H54 (cell line): Measurements from ENCODE around the gene GFI1.
"Not testable (repeated sequence)": the region's sequence is repeated elsewhere in the genome, so short reads cannot be mapped to it uniquely, and the experiment has no call there.

Experiments used
- DNase-seq: peaks from one replicate; pipeline ENCODE4 v3.0.0; 2011; ENCODE audit warnings: low spot score, mixed read lengths; ENCODE audit not compliant: insufficient read length
- FAIRE-seq: peaks from 3 replicates; lab custom pipeline; 2011; peaks lifted over from hg19 to GRCh38; lab: Jason Lieb, UNC
- POLR2A ChIP-seq: IDR thresholded peaks from 2 replicates; pipeline ENCODE4 v1.6.1; 2011; ENCODE audit warnings: low read depth, mild to moderate bottlenecking, low read length

The GFI1 gene

GRCh38 chr1:92441697-92442342 lies 44.9 kb downstream of the GFI1 start:
- TF ChIP-seq POLR2A, result no peak
- no peak for FAIRE-seq
- DNase-seq, result no peak

DNA sequence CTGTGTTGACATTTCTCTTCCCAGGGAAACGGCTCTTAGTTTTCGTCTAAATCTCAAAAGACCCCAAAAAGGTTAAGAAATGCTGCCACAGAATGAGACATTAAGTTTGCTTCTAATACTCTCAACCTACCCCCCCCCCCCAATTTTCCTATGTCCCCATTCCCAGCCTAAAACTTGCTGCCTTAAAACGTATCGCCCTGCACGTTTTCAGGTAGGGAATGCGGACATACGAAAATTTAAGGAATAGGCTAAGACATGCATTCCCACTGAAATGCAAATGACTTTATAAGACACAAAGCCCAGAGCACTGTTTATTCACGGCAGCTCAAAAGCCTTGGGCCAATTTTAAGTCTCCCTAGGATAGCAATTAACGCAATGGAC lies 45.4 kb downstream of the GFI1 start:
- DNase-seq (no peak), FAIRE-seq (no peak)
- no peak for TF ChIP-seq POLR2A

- TF ChIP-seq POLR2A, result no peak
- DNase-seq (no peak), FAIRE-seq (no peak)
These were observed 47.4 kb downstream of the GFI1 start for GRCh38 chr1:92439291-92439690.

- not testable (repeated sequence) for DNase-seq, FAIRE-seq
These were observed 52.2 kb downstream of the GFI1 start for GRCh38 chr1:92434572-92434971.

- TF ChIP-seq POLR2A, result no peak
- FAIRE-seq (no peak), DNase-seq (no peak)
These were observed 56.7 kb downstream of the GFI1 start for GRCh38 chr1:92430030-92430429.

DNA sequence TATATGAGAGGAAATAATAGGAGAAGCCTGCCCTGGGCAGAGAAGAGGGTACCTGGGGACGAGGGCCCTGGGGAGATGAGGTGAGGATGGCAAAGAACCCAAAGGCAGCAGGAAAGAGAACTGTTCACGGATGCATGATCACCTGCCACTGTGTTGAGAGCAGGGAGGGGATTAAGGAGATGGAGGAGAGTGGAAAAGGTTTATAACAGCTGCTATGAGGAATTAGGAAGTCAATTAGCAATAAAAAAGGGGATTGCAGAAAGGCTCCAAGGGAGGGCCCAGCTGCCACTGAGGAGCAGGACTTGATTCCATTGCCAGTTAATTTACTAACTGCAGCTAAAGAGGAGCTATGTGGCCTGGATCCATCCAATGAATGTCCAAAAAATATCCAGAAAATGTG lies 61.1 kb downstream of the GFI1 start:
- no peak for DNase-seq
- TF ChIP-seq POLR2A, result no peak
- no peak for FAIRE-seq
